HepG2 (cell line): ENCODE measurements around the gene DLX6. TPM values are rescaled to one million over a fixed set of nuclear protein-coding genes. Genes with fewer than 3 reads are reported as not detected.

ENCODE experiments used
- ATAC-seq: fragments of 200-7000 bp; cut with Tn5 transposase; 3 replicates; pipeline ENCODE4 v1.9.1; 2020; ENCODE audit warnings: mild to moderate bottlenecking, moderate library complexity
- BruUV-seq: library from RNA; stranded (reverse); fragments of 400-500 nt; replicated peaks from 2 replicates; lab custom pipeline; 2021; lab: Mats Ljungman, UMichigan
- CTCF ChIA-PET: fragments of 300-600 bp; formaldehyde crosslinking; extraction: SDS; loops from one replicate; lab custom pipeline; 2021; ENCODE audit warnings: low total read pairs, inconsistent platforms, low intra/inter-chr PET ratio; lab: Yijun Ruan, JAX
- POLR2A ChIA-PET: fragments of 350-600 bp; sonication (Branson Sonifier 250); formaldehyde crosslinking; loops from one replicate; lab custom pipeline; 2020; ENCODE audit warnings: antibody characterized with exemption, inconsistent platforms; lab: Yijun Ruan, JAX
- DNase-seq: peaks from one replicate; pipeline ENCODE4 v3.0.0-alpha.2; 2015; ENCODE audit warnings: low spot score
- FAIRE-seq: peaks from 3 replicates; lab custom pipeline; 2011; peaks lifted over from hg19 to GRCh38; lab: Jason Lieb, UNC
- H2AFZ ChIP-seq: one replicate; pipeline ENCODE4 v1.6.1; 2011; ENCODE audit warnings: low read length, inconsistent platforms
- H3K27ac ChIP-seq: fragments of 300-600 bp; 3 replicates; pipeline ENCODE4 v1.8.0; 2011; ENCODE audit warnings: mixed run types, mild to moderate bottlenecking, mixed read lengths, low read length, inconsistent platforms; ENCODE audit not compliant: insufficient read depth; ENCODE audit errors: extremely low read length
- H3K27me3 ChIP-seq, 2 experiments: fragments of 200-600 bp in 1 of 2; 2 replicates in 1 of 2; 3 replicates in 1 of 2; pipeline versions ENCODE4 v1.6.0 to v1.8.0; 2011; ENCODE audit warnings: low read length in 2 of 2, mild to moderate bottlenecking in 2 of 2, moderate library complexity in 2 of 2, inconsistent platforms in 1 of 2; ENCODE audit not compliant: insufficient read depth in 2 of 2, control insufficient read depth in 1 of 2
- H3K36me3 ChIP-seq, 2 experiments: fragments of 200-600 bp in 1 of 2; replicated peaks in 1 of 2; 2 replicates in 1 of 2; 3 replicates in 1 of 2; pipeline versions ENCODE4 v1.5.1 to v1.8.0; 2011; ENCODE audit warnings: low read length in 2 of 2, inconsistent platforms in 1 of 2; ENCODE audit not compliant: insufficient read depth in 2 of 2, control insufficient read depth in 1 of 2
- H3K4me1 ChIP-seq: 2 replicates; pipeline ENCODE4 v1.5.1; 2012; ENCODE audit warnings: low read length, inconsistent platforms; ENCODE audit not compliant: insufficient read depth
- H3K4me2 ChIP-seq: 2 replicates; pipeline ENCODE4 v1.6.0; 2011; ENCODE audit warnings: low read depth, low read length, inconsistent platforms
- H3K4me3 ChIP-seq, 3 experiments: fragments of 200-600 bp in 1 of 3; sonication (generic), shearing (Covaris generic) in 1 of 3; replicated peaks in 1 of 3; 2 replicates each; pipeline ENCODE4 v1.5.1; 2011 to 2016; ENCODE audit warnings: low read length in 3 of 3, inconsistent platforms in 2 of 3, low read depth in 2 of 3, mild to moderate bottlenecking in 2 of 3, control low read depth in 1 of 3, mixed read lengths in 1 of 3; ENCODE audit not compliant: insufficient read depth in 1 of 3
- H3K79me2 ChIP-seq: one replicate; pipeline ENCODE4 v1.6.1; 2011; ENCODE audit warnings: low read length, inconsistent platforms; ENCODE audit not compliant: insufficient read depth
- H3K9ac ChIP-seq: 2 replicates; pipeline ENCODE4 v1.6.0; 2011; ENCODE audit warnings: mild to moderate bottlenecking, low read depth, low read length, inconsistent platforms; ENCODE audit not compliant: insufficient read depth
- H3K9me3 ChIP-seq: 2 replicates; pipeline ENCODE4 v1.5.1; 2012; ENCODE audit warnings: mild to moderate bottlenecking, low read length
- H4K20me1 ChIP-seq: 2 replicates; pipeline ENCODE4 v1.6.0; 2011; ENCODE audit warnings: inconsistent platforms, mild to moderate bottlenecking, low read length, moderate library complexity; ENCODE audit not compliant: insufficient read depth
- AHR ChIP-seq: IDR thresholded peaks from 2 replicates; pipeline ENCODE4 v1.6.1; 2018; ENCODE audit warnings: missing genetic modification reagents, missing compliant biosample characterization
- ATF1 ChIP-seq: IDR thresholded peaks from 2 replicates; pipeline ENCODE4 v1.6.1; 2016; ENCODE audit warnings: mild to moderate bottlenecking, control low read depth
- KDM3A ChIP-seq: IDR thresholded peaks from 2 replicates; pipeline ENCODE4 v1.6.1; 2018; ENCODE audit warnings: low read depth, missing compliant biosample characterization
- KLF9 ChIP-seq: IDR thresholded peaks from 2 replicates; pipeline ENCODE4 v1.6.1; 2016; ENCODE audit warnings: low read depth
- MXI1 ChIP-seq: IDR thresholded peaks from 3 replicates; pipeline ENCODE4 v1.6.1; 2012; ENCODE audit warnings: low read depth, low read length, inconsistent platforms, borderline replicate concordance
- NFYC ChIP-seq: IDR thresholded peaks from 2 replicates; pipeline ENCODE4 v1.6.1; 2016; ENCODE audit warnings: missing genetic modification reagents, missing compliant biosample characterization
- POLR2AphosphoS2 ChIP-seq: IDR thresholded peaks from 2 replicates; pipeline ENCODE4 v1.6.1; 2011; ENCODE audit warnings: low read depth, low read length, improper control_type of control experiment
- REXO4 ChIP-seq: sonication (generic); formaldehyde crosslinking; IDR thresholded peaks from 2 replicates; pipeline ENCODE4 v1.8.0; 2022; ENCODE audit warnings: missing genetic modification reagents, mild to moderate bottlenecking, borderline replicate concordance
- RNF219 ChIP-seq: sonication (generic); formaldehyde crosslinking; IDR thresholded peaks from 2 replicates; pipeline ENCODE4 v1.5.0; 2020; ENCODE audit warnings: mild to moderate bottlenecking, missing genetic modification reagents
- TBL1XR1 ChIP-seq: fragments of 150-350 bp; IDR thresholded peaks from 2 replicates; pipeline ENCODE4 v1.6.1; 2014; ENCODE audit warnings: borderline replicate concordance, low read length; ENCODE audit not compliant: partially characterized antibody
- TBX3 ChIP-seq: fragments of 450-650 bp; IDR thresholded peaks from 2 replicates; pipeline ENCODE4 v1.6.1; 2017; ENCODE audit warnings: antibody characterized with exemption, mild to moderate bottlenecking, inconsistent platforms, borderline replicate concordance
- TOPORS ChIP-seq: sonication (generic); formaldehyde crosslinking; IDR thresholded peaks from 2 replicates; pipeline ENCODE4 v1.8.0; 2023; ENCODE audit warnings: mild to moderate bottlenecking, missing genetic modification reagents
- ZNF12 ChIP-seq: sonication (generic); formaldehyde crosslinking; IDR thresholded peaks from 2 replicates; pipeline ENCODE4 v1.5.0; 2020; ENCODE audit warnings: missing genetic modification reagents
- ZNF138 ChIP-seq: sonication (generic); formaldehyde crosslinking; IDR thresholded peaks from 2 replicates; pipeline ENCODE4 v1.5.0; 2020; ENCODE audit warnings: mild to moderate bottlenecking, low read depth, missing genetic modification reagents
- ZNF317 ChIP-seq: sonication (generic); formaldehyde crosslinking; IDR thresholded peaks from 2 replicates; pipeline ENCODE4 v1.5.0; 2020; ENCODE audit warnings: mild to moderate bottlenecking, missing genetic modification reagents
- ZNF33A ChIP-seq: sonication (generic); formaldehyde crosslinking; IDR thresholded peaks from 2 replicates; pipeline ENCODE4 v1.5.1; 2020; ENCODE audit warnings: missing genetic modification reagents, mild to moderate bottlenecking, moderate library complexity, borderline replicate concordance
- ZNF616 ChIP-seq: sonication (generic); formaldehyde crosslinking; IDR thresholded peaks from 2 replicates; pipeline ENCODE4 v1.5.0; 2020; ENCODE audit warnings: low read depth, mild to moderate bottlenecking, missing genetic modification reagents
- ZNF790 ChIP-seq: sonication (generic); formaldehyde crosslinking; IDR thresholded peaks from 2 replicates; pipeline ENCODE4 v1.8.0; 2022; ENCODE audit warnings: missing genetic modification reagents, mild to moderate bottlenecking, borderline replicate concordance
- in situ Hi-C: cut with HindIII; loops from 2 replicates; pipeline ENCODE4 v1.10.0; 2017; ENCODE audit warnings: low pct_unique_long_range_greater_than_20kb; ENCODE audit not compliant: extremely low pct_ligation_motif_present
- intact Hi-C: fragments of 100-400 bp; cut with micrococcal nuclease; formaldehyde crosslinking; loops from one replicate; pipeline ENCODE4 v1.10.0; 2022; ENCODE audit not compliant: unreplicated experiment
- polyA plus RNA-seq, 8 experiments: library from polyadenylated mRNA; depleted of rRNA in 3 of 8; stranded (reverse) in 7 of 8; unstranded in 1 of 8; fragments of >200 nt; fragmentation: Illumina TruSeq in 4 of 8; extraction: Trizol in 4 of 8; gene quantifications; 2 replicates each; pipeline versions ENCODE4 v1.2.1 to v1.2.3, GENCODE V29; 2011 to 2016; ENCODE audit warnings: low read depth in 4 of 8, missing spikeins in 1 of 8, mixed read lengths in 1 of 8; ENCODE audit not compliant: insufficient read depth in 1 of 8
- total RNA-seq, 5 experiments: library from RNA; depleted of rRNA; stranded (reverse); fragments of >200 nt; fragmentation: Illumina TruSeq; extraction: Trizol; gene quantifications; 2 replicates each; pipeline ENCODE4 v1.2.3, GENCODE V29; 2016; ENCODE audit warnings: low read depth in 1 of 5
- TF ChIP-seq, protein P1 (sequence below): sonication (generic); formaldehyde crosslinking; IDR thresholded peaks from 2 replicates; pipeline ENCODE4 v1.4.0; 2020; ENCODE audit warnings: mild to moderate bottlenecking, missing genetic modification reagents
- TF ChIP-seq, protein P2 (sequence below), 2 experiments: fragments of 450-650 bp in 1 of 2; sonication (generic) in 1 of 2; formaldehyde crosslinking; IDR thresholded peaks; 2 replicates each; pipeline versions ENCODE4 v1.5.0 to v1.8.0; 2020 to 2022; ENCODE audit warnings: mild to moderate bottlenecking in 1 of 2, missing genetic modification reagents in 1 of 2
- TF ChIP-seq, protein P3 (sequence below): IDR thresholded peaks from 2 replicates; pipeline ENCODE4 v1.6.1; 2012; ENCODE audit warnings: low read depth, low read length, improper control_type of control experiment

DLX6 gene
- total and polyA plus RNA-seq, 2 of the 13 experiments (the other 11 are each of a cell fraction or from before 2014, with no cell fraction given), result 3.5 to 5.5 TPM

DNA sequence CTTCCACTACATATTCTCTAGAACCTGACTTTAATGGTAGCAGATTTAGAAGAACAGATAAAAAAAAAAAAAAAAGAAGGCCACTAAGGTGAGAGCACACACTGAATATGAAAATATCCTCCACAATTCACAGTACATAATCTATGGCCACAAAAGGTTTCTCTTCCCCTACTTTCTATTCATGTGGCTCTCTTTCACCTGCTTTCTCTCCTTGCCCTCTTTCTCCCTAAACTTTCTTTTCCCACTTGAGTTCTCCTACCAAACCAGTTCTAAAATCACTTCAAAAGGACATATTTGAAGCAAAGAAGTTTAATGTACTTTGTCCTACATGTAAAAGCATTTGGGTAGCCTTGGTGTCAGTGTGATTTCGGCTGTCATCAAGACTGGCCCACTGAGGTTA lies 18.5 kb upstream of the DLX6 start (continued):
- TF ChIP-seq RNF219 (CRISPR knock-in tag) (no peak), REXO4 (CRISPR knock-in tag) (no peak), AHR (CRISPR knock-in tag) (no peak), TBX3 (no peak), NFYC (CRISPR knock-in tag) (no peak), KDM3A (CRISPR knock-in tag) (no peak)
- TF ChIP-seq, protein P1, sequence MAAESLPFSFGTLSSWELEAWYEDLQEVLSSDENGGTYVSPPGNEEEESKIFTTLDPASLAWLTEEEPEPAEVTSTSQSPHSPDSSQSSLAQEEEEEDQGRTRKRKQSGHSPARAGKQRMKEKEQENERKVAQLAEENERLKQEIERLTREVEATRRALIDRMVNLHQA (CRISPR knock-in tag), result no peak
- TF ChIP-seq, all 625 proteins: peak for 0

- Histone ChIP-seq H3K4me3 (no peak overlapping the region), H3K27ac (no peak overlapping the region), H3K27me3 (no peaks in the 10 kb centered on the region), H3K36me3 (no peaks in the 10 kb centered on the region), H4K20me1 (no peaks in the 10 kb centered on the region), H3K79me2 (no peaks in the 10 kb centered on the region), H3K4me2 (no peak overlapping the region), H3K4me1 (peaks cover 9% of the 10 kb centered on the region), H3K9ac (no peak overlapping the region), H2AFZ (no peak overlapping the region), H3K9me3 (no peaks in the 10 kb centered on the region)
- intact Hi-C loops, result no loop called here
- ChIA-PET POLR2A (interaction anchor here (3.2 kb wide), 1 partner anchor 18 kb away, joined by 14 read pairs; the partner anchor contains the start of gene DLX6), CTCF (no interaction called here)
- TF ChIP-seq MXI1 (no peak), TBL1XR1 (no peak), POLR2AphosphoS2 (no peak), ZNF138 (CRISPR knock-in tag) (no peak), ZNF790 (CRISPR knock-in tag) (no peak), KLF9 (CRISPR knock-in tag) (no peak), ZNF317 (CRISPR knock-in tag) (no peak), ZNF616 (CRISPR knock-in tag) (no peak), ZNF33A (no peak), ATF1 (CRISPR knock-in tag) (no peak), TOPORS (CRISPR knock-in tag) (no peak), ZNF12 (no peak)
- TF ChIP-seq, protein P2, sequence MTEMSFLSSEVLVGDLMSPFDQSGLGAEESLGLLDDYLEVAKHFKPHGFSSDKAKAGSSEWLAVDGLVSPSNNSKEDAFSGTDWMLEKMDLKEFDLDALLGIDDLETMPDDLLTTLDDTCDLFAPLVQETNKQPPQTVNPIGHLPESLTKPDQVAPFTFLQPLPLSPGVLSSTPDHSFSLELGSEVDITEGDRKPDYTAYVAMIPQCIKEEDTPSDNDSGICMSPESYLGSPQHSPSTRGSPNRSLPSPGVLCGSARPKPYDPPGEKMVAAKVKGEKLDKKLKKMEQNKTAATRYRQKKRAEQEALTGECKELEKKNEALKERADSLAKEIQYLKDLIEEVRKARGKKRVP (CRISPR knock-in tag; IDR thresholded peaks at IDR 0.05), result no peak
- TF ChIP-seq, protein P3, sequence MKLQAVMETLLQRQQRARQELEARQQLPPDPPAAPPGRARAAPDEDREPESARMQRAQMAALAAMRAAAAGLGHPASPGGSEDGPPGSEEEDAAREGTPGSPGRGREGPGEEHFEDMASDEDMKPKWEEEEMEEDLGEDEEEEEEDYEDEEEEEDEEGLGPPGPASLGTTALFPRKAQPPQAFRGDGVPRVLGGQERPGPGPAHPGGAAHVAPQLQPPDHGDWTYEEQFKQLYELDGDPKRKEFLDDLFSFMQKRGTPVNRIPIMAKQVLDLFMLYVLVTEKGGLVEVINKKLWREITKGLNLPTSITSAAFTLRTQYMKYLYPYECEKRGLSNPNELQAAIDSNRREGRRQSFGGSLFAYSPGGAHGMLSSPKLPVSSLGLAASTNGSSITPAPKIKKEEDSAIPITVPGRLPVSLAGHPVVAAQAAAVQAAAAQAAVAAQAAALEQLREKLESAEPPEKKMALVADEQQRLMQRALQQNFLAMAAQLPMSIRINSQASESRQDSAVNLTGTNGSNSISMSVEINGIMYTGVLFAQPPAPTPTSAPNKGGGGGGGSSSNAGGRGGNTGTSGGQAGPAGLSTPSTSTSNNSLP, result no peak
- in situ Hi-C loops, result no loop called here
- FAIRE-seq (no peak), DNase-seq (no peak), ATAC-seq (no peak)
- no TSS peak for BruUV-seq
These were observed 17.6 kb upstream of the DLX6 start for GRCh38 chr7:96987719-96988118.
